SH-SY5Y (cell line): ENCODE data around the gene INPP5E.

Experiments used
- GATA2 ChIP-seq: IDR thresholded peaks from 2 replicates; pipeline ENCODE4 v1.6.1; 2011; ENCODE audit warnings: mild to moderate bottlenecking, low read depth, low read length
- GATA3 ChIP-seq: IDR thresholded peaks from 2 replicates; pipeline ENCODE4 v1.6.1; 2011; ENCODE audit warnings: low read depth, mild to moderate bottlenecking, low read length, moderate library complexity

- TF ChIP-seq GATA2 (no peak), GATA3 (no peak)
Measured at GRCh38 chr9:136456258-136456657, 16.6 kb upstream of the INPP5E start.
